Stimulated activated CD4-positive, alpha-beta T cell treated with anti-CD3 and anti-CD28 coated beads, Interleukin-1b, Interleukin-23, amount 100 ng/mL, for 24 hours (primary cell): ENCODE data around the gene UPF2.
"Not testable (repeated sequence)": the region's sequence is repeated elsewhere in the genome, so short reads cannot be mapped to it uniquely, and the experiment has no call there.

Source experiments
- DNase-seq, 4 experiments: peaks; one replicate each; pipeline ENCODE4 v3.0.0-alpha.2; 2020; ENCODE audit warnings: low read depth in 4 of 4, low spot score in 1 of 4

UPF2 gene

GRCh38 chr10:12045596-12045995 is 3.0 kb upstream of the UPF2 start:
- DNase-seq = no peak

GRCh38 chr10:12042409-12042796 is 206 bp downstream of the UPF2 start:
- peak; percentile 12 to 32 (median 16) for DNase-seq

- DNase-seq = peak in 2 of 4 experiments; percentile 1 to 14
Observed at GRCh38 chr10:12041766-12042408, 722 bp downstream of the UPF2 start.

- no peak for DNase-seq
Observed at GRCh38 chr10:12036073-12036655, 6.4 kb downstream of the UPF2 start.

- no peak for DNase-seq
Observed at GRCh38 chr10:12031404-12031803, 11.2 kb downstream of the UPF2 start.

GRCh38 chr10:12027539-12027938 is 15.1 kb downstream of the UPF2 start:
- no peak for DNase-seq

GRCh38 chr10:12025591-12025990 is 17.0 kb downstream of the UPF2 start:
- DNase-seq = no peak

GRCh38 chr10:12022580-12023257 is 19.9 kb downstream of the UPF2 start:
- no peak for DNase-seq

GRCh38 chr10:12020574-12020973 is 22.0 kb downstream of the UPF2 start:
- DNase-seq = no peak

GRCh38 chr10:12019283-12019971 is 23.2 kb downstream of the UPF2 start:
- no peak for DNase-seq

- no peak for DNase-seq
Observed at GRCh38 chr10:12018438-12019282, 23.9 kb downstream of the UPF2 start.

GRCh38 chr10:12013926-12014325 is 28.7 kb downstream of the UPF2 start:
- DNase-seq = no peak

- not testable (repeated sequence) for DNase-seq
Observed at GRCh38 chr10:12013391-12013790, 29.2 kb downstream of the UPF2 start.

- no peak for DNase-seq
Observed at GRCh38 chr10:12010353-12010752, 32.3 kb downstream of the UPF2 start.

GRCh38 chr10:12008842-12009241 is 33.8 kb downstream of the UPF2 start:
- not testable (repeated sequence) for DNase-seq

- no peak for DNase-seq
Observed at GRCh38 chr10:12006671-12007070, 35.9 kb downstream of the UPF2 start.

- no peak for DNase-seq
Observed at GRCh38 chr10:11993834-11994468, 48.7 kb downstream of the UPF2 start.

- DNase-seq = no peak
Observed at GRCh38 chr10:11988924-11989323, 53.7 kb downstream of the UPF2 start.

GRCh38 chr10:11986593-11987216 is 55.9 kb downstream of the UPF2 start:
- peak; percentile 49 to 56 (median 53) for DNase-seq

- DNase-seq = no peak
Observed at GRCh38 chr10:11982253-11982652, 60.4 kb downstream of the UPF2 start.
